GM12865 (cell line): ENCODE measurements around the gene MCMBP.

Experiments
- DNase-seq: peaks from one replicate; pipeline ENCODE4 v3.0.0; 2010; ENCODE audit warnings: low read depth
- H3K4me3 ChIP-seq: 2 replicates; pipeline ENCODE4 v1.5.1; 2011; ENCODE audit warnings: mild to moderate bottlenecking, low read depth, low read length, control low read depth
- CTCF ChIP-seq: IDR thresholded peaks from 2 replicates; pipeline ENCODE4 v1.5.1; 2011; ENCODE audit warnings: low read length, control low read depth, low read depth, inconsistent platforms; ENCODE audit not compliant: insufficient read depth; ENCODE audit errors: missing control alignments

MCMBP gene

DNA sequence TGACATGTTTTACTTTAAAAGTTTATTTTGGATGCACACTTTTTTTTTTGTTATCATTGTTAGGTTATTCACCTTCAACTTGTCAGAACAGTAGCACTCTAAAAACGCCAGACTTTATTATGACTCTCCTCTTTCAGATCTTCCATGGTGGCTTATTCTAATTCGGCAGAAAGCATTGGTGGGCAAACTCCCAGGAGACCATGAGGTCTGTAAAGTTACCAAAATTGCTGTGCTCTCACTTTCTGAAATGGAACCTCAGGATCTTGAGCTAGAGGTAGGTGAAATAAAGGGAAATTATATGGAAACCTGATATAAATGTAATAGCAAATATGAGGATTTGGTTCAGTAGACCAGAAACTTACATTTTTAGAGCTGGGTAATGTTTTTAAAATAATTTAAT is 91.1 kb downstream of the MCMBP start:
- no peak for DNase-seq
- H3K4me3 ChIP-seq, result no peak overlapping the region

DNA sequence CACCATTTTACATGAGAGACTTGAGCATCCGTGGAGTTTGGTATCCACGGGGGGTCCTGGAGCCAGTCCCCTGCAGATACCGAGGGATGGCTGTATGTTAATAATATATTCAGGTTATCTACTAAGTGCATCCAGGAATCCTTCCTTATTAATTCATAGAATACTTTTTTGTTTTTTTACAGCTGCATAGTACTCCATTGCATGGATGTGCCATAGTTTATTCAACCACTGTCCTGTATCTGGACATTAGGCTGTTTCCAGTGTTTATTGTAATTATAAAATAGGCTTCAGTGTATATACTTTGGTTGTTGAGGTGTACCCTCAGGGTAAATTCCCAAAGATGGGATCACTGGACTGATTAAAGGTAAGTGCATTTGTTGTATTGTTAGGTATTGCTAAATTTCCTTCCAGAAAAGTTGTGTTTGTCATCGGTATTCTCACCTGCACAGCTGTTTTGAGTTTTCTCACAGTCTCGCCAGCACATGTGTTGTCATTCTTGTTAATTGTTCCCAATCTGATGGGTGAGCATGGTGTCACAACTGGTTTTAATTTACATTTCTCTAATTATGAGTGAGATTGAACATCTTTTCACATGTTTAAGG is 91.7 kb downstream of the MCMBP start:
- no peak for DNase-seq
- no peak overlapping the region for H3K4me3 ChIP-seq
- TF ChIP-seq CTCF, result no peak

More for the DNA sequence above, 91.1 kb downstream of the MCMBP start:
- no peak for TF ChIP-seq CTCF
